DND-41 (cell line): Measurements from ENCODE around the gene SAMM50.

Experiments used
- ATAC-seq: fragments of 200-7000 bp; cut with Tn5 transposase; 3 replicates; pipeline ENCODE4 v1.9.1; 2021; ENCODE audit warnings: low read depth; ENCODE audit not compliant: insufficient read depth
- DNase-seq: peaks from one replicate; pipeline ENCODE4 v3.0.0-alpha.2; 2020
- H2AFZ ChIP-seq: 2 replicates; pipeline ENCODE4 v1.6.0; 2012; ENCODE audit warnings: low read depth, low read length
- H3K27ac ChIP-seq: 2 replicates; pipeline ENCODE4 v1.5.1; 2012; ENCODE audit warnings: low read length, inconsistent platforms
- H3K27me3 ChIP-seq: fragments of 200-600 bp; sonication (generic); 2 replicates; pipeline ENCODE4 v1.6.0; 2012; ENCODE audit warnings: low read length, mild to moderate bottlenecking, inconsistent platforms; ENCODE audit not compliant: insufficient read depth, poor library complexity
- H3K36me3 ChIP-seq: 2 replicates; pipeline ENCODE4 v1.5.1; 2012; ENCODE audit warnings: low read length, inconsistent platforms; ENCODE audit not compliant: insufficient read depth
- H3K4me1 ChIP-seq: 2 replicates; pipeline ENCODE4 v1.5.1; 2012; ENCODE audit warnings: mild to moderate bottlenecking, low read length; ENCODE audit not compliant: insufficient read depth
- H3K4me2 ChIP-seq: 2 replicates; pipeline ENCODE4 v1.6.0; 2012; ENCODE audit warnings: mild to moderate bottlenecking, moderate library complexity, low read length, inconsistent platforms; ENCODE audit not compliant: insufficient read depth
- H3K4me3 ChIP-seq, 2 experiments: fragments of 200-600 bp in 1 of 2; shearing (Covaris generic) in 1 of 2; 2 replicates each; pipeline ENCODE4 v1.5.1; 2012 to 2016; ENCODE audit warnings: inconsistent platforms in 2 of 2, low read length in 2 of 2, mild to moderate bottlenecking in 2 of 2, low read depth in 1 of 2, moderate library complexity in 1 of 2
- H3K79me2 ChIP-seq: 2 replicates; pipeline ENCODE4 v1.6.0; 2012; ENCODE audit warnings: low read length, inconsistent platforms; ENCODE audit not compliant: insufficient read depth
- H3K9ac ChIP-seq: 2 replicates; pipeline ENCODE4 v1.6.0; 2012; ENCODE audit warnings: low read depth, mild to moderate bottlenecking, inconsistent platforms, low read length, moderate library complexity
- H3K9me3 ChIP-seq: 2 replicates; pipeline ENCODE4 v1.5.1; 2012; ENCODE audit warnings: low read length, moderate library complexity, mild to moderate bottlenecking, inconsistent platforms; ENCODE audit not compliant: insufficient read depth, severe bottlenecking
- H4K20me1 ChIP-seq: 2 replicates; pipeline ENCODE4 v1.6.0; 2012; ENCODE audit warnings: low read length; ENCODE audit not compliant: insufficient read depth
- CTCF ChIP-seq: IDR thresholded peaks from 2 replicates; pipeline ENCODE4 v1.5.1; 2012; ENCODE audit warnings: borderline replicate concordance, low read length, moderate library complexity, mild to moderate bottlenecking; ENCODE audit not compliant: poor library complexity, severe bottlenecking; ENCODE audit errors: extremely low read depth
- EZH2 ChIP-seq: IDR thresholded peaks from 3 replicates; pipeline ENCODE4 v1.6.1; 2012; ENCODE audit warnings: borderline replicate concordance, low read depth, mild to moderate bottlenecking, moderate library complexity, low read length, inconsistent platforms; ENCODE audit not compliant: severe bottlenecking

The SAMM50 gene

GRCh38 chr22:43985532-43985931, 30.3 kb downstream of the SAMM50 start:
- ATAC-seq (no peak), DNase-seq (no peak)
- H4K20me1 ChIP-seq, result 0 out of 2 replicates have a peak, but pooled peaks cover 4% of the 10 kb centered on the region
- H3K9ac ChIP-seq, result no peak overlapping the region
- peaks cover 80% of the 10 kb centered on the region for H3K36me3 ChIP-seq
- no peak overlapping the region for H3K27ac ChIP-seq
- H3K27me3 ChIP-seq, result no peaks in the 10 kb centered on the region
- TF ChIP-seq EZH2 (no peak), CTCF (no peak)
- H3K79me2 ChIP-seq, result no peaks in the 10 kb centered on the region
- H3K4me3 ChIP-seq, result no peak overlapping the region
- H3K9me3 ChIP-seq, result no peaks in the 10 kb centered on the region
- no peak overlapping the region for H2AFZ ChIP-seq
- H3K4me2 ChIP-seq, result no peak overlapping the region
- no peaks in the 10 kb centered on the region for H3K4me1 ChIP-seq

GRCh38 chr22:43988116-43988820, 33.0 kb downstream of the SAMM50 start:
- no peak for ATAC-seq
- Histone ChIP-seq H3K4me3 (no peak overlapping the region), H3K36me3 (peaks cover 81% of the 10 kb centered on the region), H2AFZ (no peak overlapping the region), H3K4me1 (no peaks in the 10 kb centered on the region), H3K9me3 (no peaks in the 10 kb centered on the region), H4K20me1 (0 out of 2 replicates have a peak, but pooled peaks cover 4% of the 10 kb centered on the region), H3K27me3 (no peaks in the 10 kb centered on the region), H3K27ac (no peak overlapping the region), H3K4me2 (no peak overlapping the region), H3K79me2 (no peaks in the 10 kb centered on the region), H3K9ac (no peak overlapping the region)
- DNase-seq, result no peak
- TF ChIP-seq CTCF, result no peak
- TF ChIP-seq EZH2, result no peak

- H2AFZ ChIP-seq, result no peak overlapping the region
- H3K9ac ChIP-seq, result no peak overlapping the region
- no peak overlapping the region for H3K4me2 ChIP-seq
- H3K4me3 ChIP-seq, result no peak overlapping the region
- TF ChIP-seq EZH2, result no peak
- no peak for TF ChIP-seq CTCF
- H3K36me3 ChIP-seq, result peaks cover 81% of the 10 kb centered on the region
- H4K20me1 ChIP-seq, result 0 out of 2 replicates have a peak, but pooled peaks cover 6% of the 10 kb centered on the region
- ATAC-seq (no peak), DNase-seq (no peak)
- H3K9me3 ChIP-seq, result no peaks in the 10 kb centered on the region
- no peaks in the 10 kb centered on the region for H3K79me2 ChIP-seq
- H3K27ac ChIP-seq, result no peak overlapping the region
- H3K4me1 ChIP-seq, result no peaks in the 10 kb centered on the region
- H3K27me3 ChIP-seq, result no peaks in the 10 kb centered on the region
Measured at GRCh38 chr22:43988960-43989359, 33.7 kb downstream of the SAMM50 start.
